Activated CD8-positive, alpha-beta memory T cell treated with anti-CD3 and anti-CD28 coated beads for 1 hour (primary cell): ENCODE results near the gene ZFR2.
"Not testable (repeated sequence)": the region's sequence is repeated elsewhere in the genome, so short reads cannot be mapped to it uniquely, and the experiment has no call there.

Experiments used
- DNase-seq, 2 donors: peaks; one replicate each; pipeline ENCODE4 v3.0.0-alpha.2; 2020; ENCODE audit warnings: low read depth in 1 of 2; ENCODE audit errors: extremely low read depth in 1 of 2

The ZFR2 gene

GRCh38 chr19:3775831-3776230, 93.0 kb downstream of the ZFR2 start:
- no peak for DNase-seq

DNA sequence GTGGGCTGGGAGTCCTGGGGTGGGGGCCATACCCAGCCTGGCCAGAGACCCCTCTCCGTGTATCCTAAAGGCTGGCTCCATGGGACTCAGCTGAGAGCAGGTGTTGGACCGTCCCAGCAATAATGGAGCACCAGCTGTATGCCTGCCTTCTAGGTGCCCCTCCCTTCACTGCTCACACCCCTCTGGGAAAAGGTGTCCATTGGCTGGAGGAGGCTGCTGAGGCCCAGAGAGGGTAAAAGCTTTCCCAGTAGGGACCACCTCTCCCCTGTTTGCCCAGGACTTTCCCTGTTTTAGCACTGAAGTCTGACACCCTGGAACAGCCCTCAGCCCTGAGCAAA, 93.5 kb downstream of the ZFR2 start:
- DNase-seq = no peak

GRCh38 chr19:3774621-3775373, 94.0 kb downstream of the ZFR2 start:
- no peak for DNase-seq

GRCh38 chr19:3773814-3774515, 94.9 kb downstream of the ZFR2 start:
- DNase-seq = no peak

- no peak for DNase-seq
Measured at GRCh38 chr19:3771906-3772455, 96.9 kb downstream of the ZFR2 start, which contains the start of gene RAX2. TSS of gene RAX2 (minus strand) at chr19:3772228. CDS start at chr19:3771742, 486 bp downstream.

DNA sequence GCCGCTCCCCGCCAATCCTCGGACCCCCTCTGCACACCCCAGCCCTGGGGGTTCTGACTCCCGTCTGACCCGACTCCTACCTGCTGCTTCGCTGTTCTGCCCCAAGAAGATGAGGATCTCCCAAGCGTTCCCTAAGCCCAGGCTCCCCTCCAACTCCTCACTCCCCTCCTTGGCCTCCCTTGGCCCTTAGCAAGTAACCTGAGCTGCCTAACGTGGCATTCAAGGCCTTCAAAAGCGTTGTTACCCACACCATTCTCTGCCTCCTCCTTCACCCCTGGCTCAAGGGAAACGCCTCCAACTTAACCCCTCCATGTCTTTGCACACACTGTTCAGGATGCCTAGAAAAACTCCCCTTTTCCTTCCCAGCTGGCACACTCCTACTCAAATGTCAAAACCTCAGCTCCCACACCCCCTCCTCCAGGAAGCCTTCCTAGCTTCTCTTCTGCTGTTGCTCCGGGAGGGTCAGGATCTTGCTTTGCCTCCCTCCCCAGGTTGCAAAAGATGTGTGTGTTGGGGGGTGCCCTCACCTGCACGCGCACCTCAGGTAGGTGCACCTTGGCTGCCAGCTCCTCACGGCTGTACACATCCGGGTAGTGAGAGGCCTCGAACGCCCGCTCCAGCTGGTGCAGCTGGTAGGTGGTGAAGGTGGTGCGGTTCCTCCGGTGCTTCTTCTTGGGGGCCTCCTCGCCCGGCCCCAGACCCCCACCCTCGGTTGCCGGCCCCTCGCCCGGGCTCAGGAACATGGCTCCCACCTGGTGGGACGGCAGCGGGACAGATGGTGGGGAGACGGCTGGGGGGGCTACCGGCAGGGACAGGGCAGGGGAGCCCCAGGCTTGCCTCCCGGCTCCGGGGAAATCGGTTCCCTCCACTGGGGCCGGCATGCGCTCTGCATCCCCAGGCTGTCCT, 97.6 kb downstream of the ZFR2 start:
- DNase-seq = no peak

- no peak for DNase-seq
Measured at GRCh38 chr19:3770136-3770999, 98.5 kb downstream of the ZFR2 start.

DNA sequence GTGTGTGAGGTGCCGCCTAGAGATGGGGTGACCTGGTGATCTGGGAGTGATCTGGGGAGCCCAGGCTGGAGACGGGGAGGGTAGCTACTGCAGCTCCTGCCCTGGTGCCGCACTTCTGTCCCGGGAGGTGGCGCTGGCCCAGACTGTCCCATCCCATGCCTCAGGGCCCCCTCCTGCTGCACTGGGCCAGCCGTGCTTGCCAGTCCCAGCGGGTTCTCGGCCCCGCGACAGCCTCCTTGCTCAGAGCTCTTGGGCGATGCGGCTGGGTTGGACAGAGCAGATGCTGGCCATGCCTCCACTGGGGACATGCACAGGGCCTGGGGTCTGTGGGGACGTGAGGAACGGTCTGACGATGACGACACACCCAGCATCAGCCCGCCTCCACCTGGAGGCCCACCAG, 99.3 kb downstream of the ZFR2 start:
- no peak for DNase-seq

GRCh38 chr19:3768748-3769099, 100.1 kb downstream of the ZFR2 start:
- no peak for DNase-seq

GRCh38 chr19:3768015-3768747, 100.7 kb downstream of the ZFR2 start:
- no peak for DNase-seq

DNA sequence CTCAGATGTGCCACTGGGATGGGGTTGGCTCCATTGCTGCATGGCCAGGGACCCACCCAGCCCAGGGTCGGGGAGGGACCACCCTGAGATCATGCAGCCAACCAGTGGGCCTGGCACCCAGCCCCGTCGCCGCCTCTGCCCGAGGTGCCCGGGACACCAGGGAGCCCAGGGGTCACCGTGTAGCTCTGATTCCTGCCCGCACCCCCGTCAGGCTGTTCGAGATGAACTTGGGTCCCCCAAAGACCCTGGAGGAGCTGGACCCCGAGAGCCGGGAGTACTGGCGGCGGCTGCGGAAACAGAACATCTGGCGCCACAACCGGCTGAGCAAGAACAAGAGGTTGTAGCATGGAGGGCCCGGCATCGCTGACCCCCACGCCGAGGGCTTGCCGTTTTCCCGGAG, 101.8 kb downstream of the ZFR2 start:
- DNase-seq = no peak

- DNase-seq = no peak
Measured at GRCh38 chr19:3766520-3766919, 102.3 kb downstream of the ZFR2 start.

DNA sequence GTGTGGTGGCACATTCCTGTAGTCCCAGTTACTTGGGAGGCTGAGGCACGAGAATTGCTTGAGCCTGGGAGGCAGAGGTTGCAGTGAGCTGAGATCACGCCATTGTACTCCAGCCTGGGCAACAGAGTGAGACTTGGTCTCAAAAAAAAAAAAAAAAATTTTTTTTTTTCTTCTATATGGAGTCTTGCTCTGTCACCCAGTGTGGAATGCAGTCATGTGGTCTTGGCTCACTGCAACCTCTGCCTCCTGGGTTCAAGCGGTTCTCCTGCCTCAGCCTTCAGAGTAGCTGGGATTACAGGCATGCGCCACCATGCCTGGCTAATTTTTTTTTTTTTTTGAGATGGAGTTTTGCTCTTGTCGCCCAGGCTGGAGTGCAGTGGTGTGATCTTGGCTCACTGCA, 103.1 kb downstream of the ZFR2 start:
- not testable (repeated sequence) for DNase-seq

- DNase-seq = no peak
Measured at GRCh38 chr19:3765121-3765520, 103.7 kb downstream of the ZFR2 start.

DNA sequence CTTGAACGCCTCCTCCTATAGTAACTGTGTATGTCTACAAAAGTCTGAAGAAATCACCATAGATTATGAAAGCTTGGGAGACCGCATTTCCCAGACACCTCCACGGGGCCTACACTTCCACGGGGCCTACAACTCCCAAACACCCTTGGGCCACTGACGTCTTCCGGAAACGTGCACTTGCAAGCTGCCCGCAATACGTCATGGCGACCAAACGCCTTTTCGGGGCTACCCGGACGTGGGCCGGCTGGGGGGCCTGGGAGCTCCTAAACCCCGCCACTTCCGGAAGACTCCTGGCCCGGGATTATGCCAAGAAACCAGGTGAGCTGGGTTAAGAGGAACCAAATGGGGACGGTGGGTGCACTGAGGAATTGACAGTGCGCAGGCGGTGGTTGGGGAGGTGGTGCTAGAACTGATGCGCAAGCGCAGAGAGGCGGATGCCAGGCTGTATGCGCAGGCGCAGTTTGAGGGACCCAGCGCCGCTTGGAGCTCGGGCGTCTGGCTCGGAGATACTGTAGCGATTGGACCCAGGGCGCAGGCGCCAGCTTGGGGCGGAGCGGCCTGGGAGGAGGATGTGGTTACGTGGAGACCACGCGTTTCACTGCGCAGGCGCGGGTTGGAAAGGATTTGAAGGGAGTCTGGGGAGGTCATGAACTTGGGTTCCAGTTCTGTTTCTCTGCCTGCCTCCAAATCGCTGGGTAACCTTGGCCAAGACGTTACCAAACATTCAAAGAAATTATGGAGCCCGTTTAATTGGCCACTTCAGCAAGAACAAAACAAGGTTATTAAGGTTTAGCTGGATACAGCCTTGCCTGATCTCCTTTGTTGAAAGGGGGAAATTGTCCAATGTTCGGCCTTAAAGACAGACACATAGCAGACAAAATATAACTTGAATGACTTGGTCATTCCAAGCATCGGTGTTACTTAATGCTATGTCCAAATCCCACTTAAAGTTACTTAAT, 106.1 kb downstream of the ZFR2 start, which contains the start of gene MRPL54:
TSS of gene MRPL54 (plus strand) at position 182 of the 959 bp plus-strand sequence. CDS start at position 201, 19 bp downstream.
- peak; percentile 98 for DNase-seq

GRCh38 chr19:3762130-3762473, 106.7 kb downstream of the ZFR2 start:
- no peak for DNase-seq

- DNase-seq = peak; percentile 78 to 94
Measured at GRCh38 chr19:3761382-3762129, 107.3 kb downstream of the ZFR2 start, which contains the start of gene APBA3. TSS of gene APBA3 (minus strand) at chr19:3761692. CDS start at chr19:3760264, 1,428 bp downstream.
